Thyroid gland (tissue), 4 donors: Measurements from ENCODE around the gene TNNI3.
A peak's percentile ranks its signal among the peaks of the same experiment; 100 is the strongest.

Experiments used
- POLR2A ChIP-seq, 2 donors: fragments of 450-650 bp; IDR thresholded peaks; one replicate each; pipeline ENCODE4 v1.6.1; 2017; ENCODE audit warnings: antibody characterized with exemption in 2 of 2, mild to moderate bottlenecking in 2 of 2, moderate library complexity in 1 of 2
- TF ChIP-seq, protein P1 (sequence below), 6 experiments: fragments of 200-600 bp in 3 of 6; fragments of 450-650 bp in 3 of 6; sonication (generic) in 3 of 6; IDR thresholded peaks; one replicate each; pipeline ENCODE4 v1.5.1; 2016 to 2019; ENCODE audit warnings: antibody characterized with exemption in 6 of 6, mild to moderate bottlenecking in 2 of 6, inconsistent platforms in 1 of 6, moderate library complexity in 1 of 6

DNA sequence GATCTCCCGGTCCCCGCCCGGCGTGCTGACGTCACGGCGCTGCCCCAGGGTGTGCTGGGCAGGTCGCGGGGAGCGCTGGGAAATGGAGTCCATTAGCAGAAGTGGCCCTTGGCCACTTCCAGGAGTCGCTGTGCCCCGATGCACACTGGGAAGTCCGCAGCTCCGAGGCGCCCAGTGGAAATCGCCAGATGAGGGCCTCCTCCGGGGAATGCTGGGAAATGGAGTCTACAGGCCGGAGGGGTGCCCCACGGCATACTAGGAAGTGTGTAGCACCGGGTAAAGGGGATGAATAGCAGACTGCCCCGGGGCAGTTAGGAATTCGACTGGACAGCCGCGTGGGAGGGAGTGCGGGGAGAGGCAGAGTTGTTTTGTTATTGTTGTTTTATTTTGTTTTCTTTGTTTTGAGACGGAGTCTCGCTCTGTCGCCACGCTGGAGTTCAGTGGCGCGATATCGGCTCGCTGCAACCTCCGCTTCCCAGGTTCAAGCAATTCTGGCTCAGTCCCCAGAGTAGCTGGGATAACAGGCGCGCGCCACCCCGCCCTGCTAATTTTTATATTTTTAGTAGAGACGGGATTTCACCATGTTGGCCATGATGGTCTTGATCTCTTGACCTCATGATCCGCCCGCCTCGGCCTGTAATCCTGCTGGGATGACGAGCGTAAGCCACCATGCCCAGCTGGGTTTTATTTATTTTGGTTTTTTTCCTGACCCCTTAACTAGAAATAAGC lies 39.7 kb downstream of the TNNI3 start:
- TF ChIP-seq, protein P1, sequence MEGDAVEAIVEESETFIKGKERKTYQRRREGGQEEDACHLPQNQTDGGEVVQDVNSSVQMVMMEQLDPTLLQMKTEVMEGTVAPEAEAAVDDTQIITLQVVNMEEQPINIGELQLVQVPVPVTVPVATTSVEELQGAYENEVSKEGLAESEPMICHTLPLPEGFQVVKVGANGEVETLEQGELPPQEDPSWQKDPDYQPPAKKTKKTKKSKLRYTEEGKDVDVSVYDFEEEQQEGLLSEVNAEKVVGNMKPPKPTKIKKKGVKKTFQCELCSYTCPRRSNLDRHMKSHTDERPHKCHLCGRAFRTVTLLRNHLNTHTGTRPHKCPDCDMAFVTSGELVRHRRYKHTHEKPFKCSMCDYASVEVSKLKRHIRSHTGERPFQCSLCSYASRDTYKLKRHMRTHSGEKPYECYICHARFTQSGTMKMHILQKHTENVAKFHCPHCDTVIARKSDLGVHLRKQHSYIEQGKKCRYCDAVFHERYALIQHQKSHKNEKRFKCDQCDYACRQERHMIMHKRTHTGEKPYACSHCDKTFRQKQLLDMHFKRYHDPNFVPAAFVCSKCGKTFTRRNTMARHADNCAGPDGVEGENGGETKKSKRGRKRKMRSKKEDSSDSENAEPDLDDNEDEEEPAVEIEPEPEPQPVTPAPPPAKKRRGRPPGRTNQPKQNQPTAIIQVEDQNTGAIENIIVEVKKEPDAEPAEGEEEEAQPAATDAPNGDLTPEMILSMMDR (IDR thresholded peaks at IDR 0.05) = peak in 2 of 6 experiments; percentile 4 to 23
- TF ChIP-seq POLR2A (IDR thresholded peaks at IDR 0.05) = peak in 1 of 2 donors; percentile 57
